Measurements from ENCODE around the gene TLE1. TPM values are rescaled to one million over a fixed set of nuclear protein-coding genes. Genes with fewer than 3 reads are reported as not detected.

The TLE1 gene
- total RNA-seq, 1 experiment from 2014 or later: 13.6 TPM

GRCh38 chr9:81687521-81688261 is 1.7 kb downstream of the TLE1 start:
- in situ Hi-C loops (cut with HindIII; ENCODE audit: low sequenced_read_pairs): no loop called here
- peak; percentile 37 for DNase-seq (ENCODE audit: low spot score)

DNA sequence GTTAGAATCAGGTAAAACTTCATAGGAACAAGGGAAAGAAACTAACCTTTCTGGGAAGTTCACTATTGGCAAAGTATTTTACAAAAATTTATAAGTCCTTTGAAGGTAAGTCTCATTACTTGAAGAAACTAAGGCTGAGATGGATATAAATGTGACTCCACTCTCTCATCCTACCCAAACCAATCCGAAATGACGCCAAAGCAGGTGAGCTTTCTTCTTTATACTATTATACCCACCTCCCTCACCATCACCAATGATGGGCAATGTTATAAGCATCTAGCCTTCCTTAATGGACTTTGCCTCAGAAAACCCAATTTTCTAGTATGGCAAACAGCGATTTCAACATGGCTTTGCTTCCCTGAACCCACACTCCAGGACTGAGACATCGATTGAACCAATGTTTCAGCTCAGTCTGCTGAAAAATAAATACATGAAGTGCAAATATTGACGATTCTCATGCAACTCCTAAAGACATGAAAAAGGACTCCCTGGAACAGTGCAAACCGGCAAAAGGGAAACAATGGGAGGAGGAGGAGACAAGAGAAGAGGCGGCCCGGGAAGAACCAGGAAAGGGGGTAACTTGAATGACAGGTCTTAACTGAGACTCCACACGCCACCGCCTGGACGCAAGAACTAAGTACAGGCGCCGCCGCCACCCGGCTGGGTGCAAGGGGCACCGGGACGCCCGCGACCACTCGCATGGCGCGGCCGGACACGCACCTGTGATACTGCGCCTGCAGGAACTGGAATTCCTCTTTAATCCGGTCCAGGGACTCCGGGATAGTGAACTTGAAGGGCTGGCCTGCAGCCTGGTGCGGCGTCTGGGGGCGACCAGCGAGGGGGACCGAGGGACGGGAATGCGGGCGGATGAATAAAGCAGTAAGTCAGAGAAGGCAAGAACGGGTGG is 2.5 kb downstream of the TLE1 start:
- peak; percentile 87 for DNase-seq (ENCODE audit: low spot score)
- in situ Hi-C loops (cut with HindIII; ENCODE audit: low sequenced_read_pairs): no loop called here

- in situ Hi-C loops (cut with HindIII; ENCODE audit: low sequenced_read_pairs): no loop called here
- no peak for DNase-seq (ENCODE audit: low spot score)
Observed at GRCh38 chr9:81685763-81686613, 3.4 kb downstream of the TLE1 start.

DNA sequence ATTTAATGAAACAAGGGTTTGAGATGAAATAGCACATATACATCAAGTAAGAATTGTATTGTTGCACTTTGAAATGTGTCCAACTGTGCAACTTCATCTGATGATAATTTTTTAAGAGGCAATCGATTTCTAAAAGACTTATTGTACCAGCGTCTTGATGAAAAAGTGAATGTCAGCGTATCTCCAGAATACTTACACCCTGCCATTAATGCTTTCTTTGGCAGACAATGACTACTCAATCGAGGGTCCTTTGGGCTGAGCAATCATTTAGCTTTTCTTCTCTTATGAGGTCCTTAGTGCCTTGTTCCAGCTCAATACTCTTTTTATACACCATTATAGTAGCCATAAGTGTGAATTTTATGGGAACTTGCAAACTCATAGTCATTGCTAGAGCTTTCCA is 4.7 kb downstream of the TLE1 start:
- in situ Hi-C loops (cut with HindIII; ENCODE audit: low sequenced_read_pairs): no loop called here
- no peak for DNase-seq (ENCODE audit: low spot score)

DNA sequence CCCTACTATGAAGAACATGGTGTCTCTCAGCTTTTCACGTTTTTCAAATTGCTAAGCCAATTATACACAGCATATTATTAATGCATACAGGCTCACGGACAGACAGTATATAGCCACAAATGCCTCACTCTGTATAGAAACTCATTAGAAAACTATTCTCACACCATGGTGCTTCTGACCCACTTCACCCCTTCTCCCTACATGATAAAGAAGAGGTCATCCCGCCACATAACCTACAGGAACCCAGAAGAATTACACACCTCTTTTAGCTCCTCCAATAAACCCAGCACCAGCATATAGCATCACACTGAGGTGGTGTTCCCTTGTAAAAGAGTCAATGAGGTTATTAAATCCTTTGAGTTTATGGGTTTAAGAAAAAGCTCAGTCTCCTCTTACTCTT is 5.6 kb downstream of the TLE1 start:
- in situ Hi-C loops (cut with HindIII; ENCODE audit: low sequenced_read_pairs): no loop called here
- DNase-seq (ENCODE audit: low spot score): no peak

DNA sequence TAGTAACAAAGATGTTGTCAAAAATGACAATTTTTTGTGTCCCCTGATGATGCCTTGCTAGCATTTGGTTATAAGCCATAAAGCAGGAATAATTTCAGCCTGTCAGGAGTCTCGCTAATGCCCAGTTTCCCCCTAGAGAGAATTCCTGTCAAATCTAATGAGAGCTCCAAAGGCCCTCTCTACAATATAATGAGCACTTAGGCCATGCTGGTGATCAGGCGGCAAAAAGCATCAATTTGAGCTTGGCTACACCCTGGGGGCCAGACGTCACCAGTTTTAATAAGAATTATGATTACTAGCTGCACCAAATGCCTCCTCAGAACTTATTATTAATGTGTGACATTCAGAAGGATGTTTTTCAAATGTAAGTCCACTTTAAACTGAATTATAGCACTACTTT is 6.1 kb downstream of the TLE1 start:
- in situ Hi-C loops (cut with HindIII; ENCODE audit: low sequenced_read_pairs): no loop called here
- DNase-seq (ENCODE audit: low spot score): no peak

- no peak for DNase-seq (ENCODE audit: low spot score)
- in situ Hi-C loops (cut with HindIII; ENCODE audit: low sequenced_read_pairs): no loop called here
Observed at GRCh38 chr9:81682797-81683196, 6.5 kb downstream of the TLE1 start.

DNA sequence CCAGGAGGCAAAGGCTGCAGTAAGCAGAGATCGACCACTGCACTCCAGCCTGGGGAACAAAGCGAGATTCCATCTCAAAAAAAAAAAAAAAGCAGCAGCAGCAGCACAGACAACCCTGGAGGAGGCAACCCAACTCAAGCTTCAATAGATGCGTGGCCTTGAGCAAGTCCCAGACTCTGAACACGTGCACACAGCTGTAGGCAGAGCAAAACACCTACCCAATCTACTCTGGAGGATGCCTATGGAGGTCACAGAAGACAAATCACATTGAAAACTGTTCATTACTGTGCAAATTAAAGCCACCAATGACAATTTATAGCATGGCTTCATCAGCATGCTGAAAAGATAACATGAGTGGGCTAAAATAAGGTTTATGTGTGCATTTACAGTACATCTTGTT is 7.2 kb downstream of the TLE1 start:
- in situ Hi-C loops (cut with HindIII; ENCODE audit: low sequenced_read_pairs): no loop called here

GRCh38 chr9:81680506-81680905 is 8.8 kb downstream of the TLE1 start:
- DNase-seq (ENCODE audit: low spot score): no peak
- in situ Hi-C loops (cut with HindIII; ENCODE audit: low sequenced_read_pairs): no loop called here

More for the DNA sequence above, 7.2 kb downstream of the TLE1 start:
- no peak for DNase-seq (ENCODE audit: low spot score)

DNA sequence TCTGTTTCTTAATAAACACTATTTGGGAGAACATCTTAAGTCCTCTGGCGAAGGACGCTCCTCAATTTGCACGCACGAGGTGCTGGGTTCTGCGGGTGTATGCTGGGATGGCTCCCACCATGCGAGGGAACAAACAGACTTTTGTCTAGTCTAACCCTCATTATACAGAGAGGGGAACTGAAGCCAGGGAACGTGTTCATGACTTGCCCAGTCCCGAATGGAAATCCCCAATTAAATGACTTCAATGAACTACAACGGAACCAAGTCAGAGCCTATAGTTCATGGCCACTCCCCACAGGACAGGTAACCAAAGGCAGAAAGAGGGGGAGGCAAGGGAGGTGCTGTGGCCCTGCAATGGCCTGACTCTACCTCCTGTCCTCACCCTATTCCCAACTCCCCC is 9.3 kb downstream of the TLE1 start:
- in situ Hi-C loops (cut with HindIII; ENCODE audit: low sequenced_read_pairs): no loop called here
- no peak for DNase-seq (ENCODE audit: low spot score)

- in situ Hi-C loops (cut with HindIII; ENCODE audit: low sequenced_read_pairs): no loop called here
- DNase-seq (ENCODE audit: low spot score): no peak
Observed at GRCh38 chr9:81678088-81678487, 11.3 kb downstream of the TLE1 start.

GRCh38 chr9:81676395-81676794 is 13.0 kb downstream of the TLE1 start:
- in situ Hi-C loops (cut with HindIII; ENCODE audit: low sequenced_read_pairs): no loop called here
- DNase-seq (ENCODE audit: low spot score): peak; percentile 35

DNA sequence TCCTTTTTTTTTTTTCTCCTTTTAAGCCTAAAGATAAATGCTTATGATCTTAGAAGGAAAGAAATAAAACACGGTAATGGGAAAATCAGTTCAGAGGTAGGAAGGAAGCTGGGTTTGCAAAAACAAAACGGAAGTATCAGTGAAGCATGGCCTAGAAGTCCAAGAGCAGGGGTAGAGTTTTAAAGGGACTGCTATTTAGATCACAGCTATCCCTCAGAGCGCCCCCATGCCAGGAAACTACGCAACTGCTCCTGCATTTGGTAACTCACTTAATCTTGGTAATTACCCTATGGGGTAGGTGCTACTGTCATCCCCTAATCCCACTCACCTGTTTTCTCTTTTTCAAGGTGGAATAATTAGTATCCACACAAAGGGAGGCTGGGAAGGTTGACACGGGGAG is 16.0 kb downstream of the TLE1 start:
- in situ Hi-C loops (cut with HindIII; ENCODE audit: low sequenced_read_pairs): no loop called here
- no peak for DNase-seq (ENCODE audit: low spot score)

- DNase-seq (ENCODE audit: low spot score): peak; percentile 68
- in situ Hi-C loops (cut with HindIII; ENCODE audit: low sequenced_read_pairs): no loop called here
Observed at GRCh38 chr9:81671880-81672280, 17.5 kb downstream of the TLE1 start.

- DNase-seq (ENCODE audit: low spot score): no peak
- in situ Hi-C loops (cut with HindIII; ENCODE audit: low sequenced_read_pairs): no loop called here
Observed at GRCh38 chr9:81669866-81670265, 19.5 kb downstream of the TLE1 start.

DNA sequence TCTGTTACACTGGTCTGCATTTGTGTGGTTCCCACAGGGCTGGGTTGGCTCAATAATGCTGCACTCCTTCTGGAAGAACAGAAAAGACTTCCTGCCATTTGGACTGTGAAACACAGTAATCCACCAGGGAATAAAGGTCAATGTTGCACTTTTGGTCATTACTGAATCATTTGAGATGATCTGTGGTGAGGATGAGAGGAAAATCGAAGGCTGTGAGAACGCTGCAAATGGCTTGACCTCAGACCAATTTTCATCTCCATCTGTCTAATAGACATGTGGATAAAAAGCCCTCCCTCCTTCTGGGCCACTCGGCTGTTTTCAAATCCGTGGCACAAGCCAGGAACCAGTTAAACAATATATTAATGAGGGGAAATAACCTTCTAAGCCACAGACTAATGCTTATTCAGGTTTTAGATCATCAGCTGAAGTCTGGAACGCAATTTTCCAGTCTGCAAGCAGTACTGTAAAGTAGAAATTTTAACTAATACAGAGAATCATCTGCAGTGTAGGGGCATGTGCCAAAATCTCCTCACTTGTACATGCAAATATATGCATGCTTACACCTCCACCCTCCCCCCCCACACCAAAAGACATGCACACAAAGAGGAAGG is 20.2 kb downstream of the TLE1 start:
- in situ Hi-C loops (cut with HindIII; ENCODE audit: low sequenced_read_pairs): no loop called here
- peak; percentile 37 for DNase-seq (ENCODE audit: low spot score)

- no peak for DNase-seq (ENCODE audit: low spot score)
- in situ Hi-C loops (cut with HindIII; ENCODE audit: low sequenced_read_pairs): no loop called here
Observed at GRCh38 chr9:81666123-81666522, 23.2 kb downstream of the TLE1 start.

DNA sequence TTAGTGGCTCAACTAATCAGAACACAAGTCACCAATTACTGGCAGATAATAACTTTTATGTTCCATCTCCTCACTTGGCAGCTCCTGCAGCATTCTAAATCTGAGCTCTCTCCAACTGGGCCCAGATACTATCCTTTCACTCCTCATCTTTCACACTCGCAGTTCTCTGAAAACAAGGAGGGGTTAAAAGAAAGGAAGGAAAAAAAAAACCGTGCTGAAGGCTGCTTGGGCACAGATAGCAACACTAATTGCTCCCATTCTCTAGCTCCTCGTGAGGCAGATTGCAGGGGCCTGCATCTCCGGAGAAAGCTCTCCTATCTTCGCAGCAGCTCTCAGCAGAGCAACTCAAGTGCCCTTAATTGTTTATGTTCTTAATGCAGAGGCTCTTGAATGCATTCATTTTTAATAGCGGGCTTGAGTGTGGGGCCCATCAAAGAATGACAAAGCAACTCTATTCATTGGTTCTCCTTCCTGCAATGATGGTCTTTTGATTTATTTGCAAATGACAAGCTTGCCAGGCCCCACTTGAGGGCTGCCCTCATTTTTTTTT is 23.9 kb downstream of the TLE1 start:
- in situ Hi-C loops (cut with HindIII; ENCODE audit: low sequenced_read_pairs): no loop called here
- DNase-seq (ENCODE audit: low spot score): no peak

DNA sequence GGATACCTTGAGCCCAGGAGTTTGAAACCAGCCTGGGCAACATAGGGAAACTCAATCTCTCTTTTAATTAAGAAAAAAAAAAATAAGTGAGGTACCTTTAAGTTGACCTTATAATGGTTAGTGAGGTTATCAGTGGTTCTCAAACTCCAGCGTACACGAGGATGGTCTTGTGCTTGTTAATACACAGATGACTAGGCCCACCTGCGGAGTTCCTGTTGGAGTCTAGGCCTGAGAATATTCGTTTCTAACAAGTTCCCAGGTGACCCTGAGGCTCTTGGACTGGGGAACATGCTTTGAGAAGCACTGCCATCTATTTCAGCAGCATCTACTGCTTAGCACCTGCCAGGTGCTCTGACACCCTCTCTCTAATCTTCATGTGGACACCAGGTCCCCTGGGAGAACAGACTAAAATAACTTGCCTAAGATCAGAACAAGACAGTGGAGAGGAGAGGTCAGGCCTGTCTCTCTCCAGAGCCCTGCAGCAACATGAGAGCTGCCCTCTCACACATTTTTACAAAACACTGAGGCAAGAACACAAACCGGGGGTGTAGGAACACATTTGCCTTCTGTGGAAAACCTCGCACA is 24.6 kb downstream of the TLE1 start:
- DNase-seq (ENCODE audit: low spot score): no peak
- in situ Hi-C loops (cut with HindIII; ENCODE audit: low sequenced_read_pairs): no loop called here

Measured in G401 (cell line).